GM18951 (cell line): ENCODE data around the gene HCFC2.

Source experiments
- POLR2A ChIP-seq: IDR thresholded peaks from 4 replicates; pipeline ENCODE4 v1.6.1; 2011; ENCODE audit warnings: mild to moderate bottlenecking; ENCODE audit not compliant: insufficient read length, insufficient read depth; ENCODE audit errors: extremely low read depth
- in situ Hi-C: fragments of 300-500 bp; cut with MboI; formaldehyde crosslinking; loops from one replicate; pipeline ENCODE4 v1.12.0; 2022; ENCODE audit warnings: low sequenced_read_pairs, mixed read lengths, inconsistent platforms; ENCODE audit not compliant: unreplicated experiment

HCFC2 gene

DNA sequence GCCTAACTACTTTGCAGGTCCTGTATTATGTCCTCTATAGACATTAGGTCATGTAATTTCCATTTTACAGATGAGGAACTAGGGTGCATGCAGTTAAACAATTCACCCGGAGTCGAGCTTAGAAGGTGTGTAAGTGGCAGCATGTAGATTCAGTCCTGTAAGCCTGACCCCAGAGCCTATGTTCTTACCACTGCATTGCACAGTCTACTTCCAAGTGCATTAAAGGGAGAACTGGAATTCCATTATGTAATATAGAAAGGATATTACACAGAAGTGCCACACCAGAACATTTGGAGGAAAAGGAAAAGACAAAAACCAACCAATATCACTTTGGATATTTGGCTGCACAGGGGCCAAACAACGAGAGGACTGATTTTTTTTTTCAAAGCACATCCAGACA lies 15.5 kb upstream of the HCFC2 start:
- no peak for TF ChIP-seq POLR2A
- in situ Hi-C loops = no loop called here

DNA sequence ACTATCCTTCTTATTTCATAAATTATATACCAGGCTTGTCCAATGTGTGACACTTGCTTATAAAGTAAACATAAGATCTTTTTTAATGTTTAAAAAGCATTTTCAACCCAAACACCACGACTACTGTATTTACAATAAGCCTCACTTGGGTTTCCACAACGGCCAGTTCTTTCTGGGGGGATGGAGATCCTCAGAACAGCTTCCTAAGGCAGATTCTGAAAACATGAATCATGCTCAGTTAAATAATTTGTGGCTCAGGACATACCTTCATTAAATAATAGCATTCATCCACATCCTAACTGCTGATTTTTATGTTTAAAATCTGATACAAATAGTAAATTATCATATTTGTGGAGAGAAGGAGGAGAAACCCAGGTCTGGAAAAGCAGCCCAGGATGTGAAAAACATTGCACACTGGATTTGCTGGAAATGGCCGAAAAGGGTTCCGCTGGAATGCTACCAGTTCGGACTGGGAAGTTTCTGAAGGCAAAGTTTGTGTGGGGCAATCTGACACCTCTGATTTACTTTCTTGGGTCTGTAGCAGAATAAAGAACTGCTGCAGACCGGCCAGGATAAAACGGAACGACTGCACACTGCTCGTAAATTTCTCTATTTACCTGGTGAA lies 14.9 kb upstream of the HCFC2 start:
- TF ChIP-seq POLR2A = no peak
- in situ Hi-C loops = no loop called here

DNA sequence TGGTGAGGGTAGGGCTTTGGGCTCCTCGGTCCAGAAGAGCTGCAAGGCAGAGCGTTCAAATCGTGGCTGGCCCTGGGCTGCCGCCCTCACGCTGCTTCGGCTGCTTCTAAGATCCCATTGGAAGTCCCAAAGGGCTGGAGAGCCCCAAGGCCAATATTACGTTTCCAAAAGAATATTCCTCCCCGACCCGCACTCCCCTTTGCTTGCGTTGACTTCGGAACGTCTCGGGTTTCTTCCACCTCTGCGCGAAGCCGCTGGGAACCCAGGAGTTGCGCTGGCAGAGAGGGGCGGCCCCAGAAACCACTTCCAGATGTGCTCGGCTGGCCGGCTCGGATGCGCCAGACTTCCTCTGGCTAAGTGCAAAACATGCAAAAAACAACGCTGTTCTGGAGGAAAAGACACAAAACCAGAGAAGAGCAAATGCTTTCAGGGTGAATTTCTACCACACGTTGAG lies 14.4 kb upstream of the HCFC2 start, which contains the start of gene GLT8D2:
GLT8D2 (minus strand) TSS at position 285 of the 454 bp plus-strand sequence. CDS start 30,539 bp downstream, outside the sequence.
- in situ Hi-C loops = no loop called here

DNA sequence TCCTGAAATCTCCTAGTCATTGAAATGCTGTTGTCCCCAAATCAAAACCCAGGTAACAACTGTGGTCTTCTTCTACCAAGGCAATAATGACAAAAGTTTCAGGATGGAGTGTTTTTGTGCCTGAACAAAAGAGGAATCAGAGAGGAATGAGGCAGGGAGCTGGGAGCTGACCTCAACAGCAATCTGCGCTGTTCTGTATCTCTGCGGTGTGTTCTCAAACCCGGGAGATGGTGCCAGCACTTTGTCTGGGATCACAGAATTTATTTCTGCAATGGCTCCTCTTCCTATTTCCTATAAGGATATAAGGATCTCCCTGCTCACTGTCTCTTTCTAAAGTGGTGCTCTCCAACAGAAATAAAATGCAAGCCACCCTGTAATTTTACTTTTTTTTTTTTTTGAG lies 13.9 kb upstream of the HCFC2 start:
- no peak for TF ChIP-seq POLR2A
- in situ Hi-C loops = no loop called here

More for the DNA sequence above, 14.4 kb upstream of the HCFC2 start, which contains the start of gene GLT8D2:
- no peak for TF ChIP-seq POLR2A

DNA sequence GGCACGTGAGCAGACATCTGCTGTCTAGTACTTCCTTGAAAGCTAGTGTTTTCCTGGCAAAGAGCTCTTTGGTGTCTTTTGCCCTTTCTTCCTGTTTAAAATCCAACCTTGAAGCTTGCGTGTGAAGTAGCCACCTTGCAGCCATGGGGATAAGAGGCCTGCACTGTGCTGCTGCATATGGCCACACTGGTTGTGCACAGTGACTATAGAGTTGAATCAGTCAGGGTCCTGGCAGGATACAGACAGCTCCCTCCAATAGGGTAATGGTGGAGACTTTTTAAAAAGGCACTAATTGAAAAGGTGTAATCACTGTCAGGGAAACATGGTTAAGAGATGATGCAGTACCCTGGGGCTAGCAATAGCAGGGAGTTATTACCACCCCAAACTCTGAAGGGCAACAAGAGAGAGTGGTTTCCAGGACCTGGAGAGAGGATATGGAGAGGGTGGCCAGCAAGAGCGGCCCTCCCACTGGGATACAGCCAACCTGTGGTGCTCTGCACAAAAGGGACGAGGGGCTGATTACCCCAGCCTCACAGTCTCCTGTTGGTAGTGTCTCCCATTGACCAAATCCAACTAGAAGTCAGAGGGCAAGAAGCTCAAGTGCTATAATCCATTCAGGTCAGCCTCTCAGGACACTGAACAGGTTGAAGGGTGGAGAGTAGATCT lies 9.5 kb upstream of the HCFC2 start:
- in situ Hi-C loops = no loop called here
- TF ChIP-seq POLR2A = no peak

DNA sequence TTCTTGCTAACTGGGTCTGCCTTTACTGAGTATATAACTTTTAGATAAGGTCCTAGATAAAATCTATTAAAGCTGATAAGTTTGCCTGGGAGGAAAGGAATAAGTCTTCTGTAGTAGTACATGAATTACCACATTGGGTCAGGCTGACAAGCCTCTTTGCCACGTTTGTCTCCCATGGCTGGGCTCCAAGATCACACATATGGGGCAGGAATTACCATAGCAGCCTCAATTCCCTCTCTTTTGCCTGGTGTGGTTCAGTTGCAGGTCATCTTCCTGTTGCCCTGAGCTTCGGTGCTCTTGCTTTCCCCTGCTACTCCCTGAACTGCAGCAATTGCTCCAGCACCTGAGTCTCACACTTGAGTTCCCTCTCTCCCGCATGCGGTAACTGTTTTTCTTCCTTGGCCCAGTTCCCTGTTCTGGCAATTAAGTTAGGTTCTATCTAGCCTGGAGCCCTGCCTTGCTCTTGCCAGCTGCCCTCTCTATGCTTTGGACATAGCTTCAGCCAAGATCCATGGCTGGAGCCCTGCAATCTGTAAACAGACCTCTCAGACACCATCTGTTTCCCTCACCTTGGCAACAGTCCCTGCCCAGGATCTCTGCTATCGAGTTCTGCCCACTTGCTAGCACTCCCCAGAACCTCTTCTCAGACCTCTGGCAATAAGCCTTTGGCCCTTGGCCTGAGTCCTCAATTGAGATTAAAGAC lies 8.5 kb upstream of the HCFC2 start:
- in situ Hi-C loops = no loop called here

DNA sequence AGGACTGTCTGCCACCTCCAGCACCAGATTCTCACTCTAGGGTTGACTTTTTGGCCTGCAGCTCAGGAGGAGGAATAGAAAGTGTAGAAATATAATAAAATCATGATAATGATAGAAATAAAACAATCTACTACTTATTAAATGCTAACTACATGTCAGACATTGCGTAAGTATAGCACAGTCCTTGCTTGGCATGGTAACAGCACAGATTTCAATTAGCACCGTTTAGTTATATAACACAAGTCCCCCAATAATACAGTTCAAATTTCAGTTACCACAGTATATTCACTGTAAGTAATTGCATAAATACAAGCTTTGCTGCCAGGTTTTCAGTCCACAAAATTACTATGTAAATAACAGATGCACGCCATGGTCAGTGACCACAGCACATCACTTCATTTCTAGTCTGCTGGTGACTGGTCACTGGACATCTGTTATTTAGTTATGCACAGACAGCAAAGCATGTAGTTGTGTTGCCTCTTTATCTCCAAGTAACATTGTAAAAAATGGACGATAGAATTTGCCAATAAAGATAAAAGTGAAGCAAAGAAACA lies 7.8 kb upstream of the HCFC2 start:
- in situ Hi-C loops = no loop called here

More for the DNA sequence above, 8.5 kb upstream of the HCFC2 start:
- no peak for TF ChIP-seq POLR2A

DNA sequence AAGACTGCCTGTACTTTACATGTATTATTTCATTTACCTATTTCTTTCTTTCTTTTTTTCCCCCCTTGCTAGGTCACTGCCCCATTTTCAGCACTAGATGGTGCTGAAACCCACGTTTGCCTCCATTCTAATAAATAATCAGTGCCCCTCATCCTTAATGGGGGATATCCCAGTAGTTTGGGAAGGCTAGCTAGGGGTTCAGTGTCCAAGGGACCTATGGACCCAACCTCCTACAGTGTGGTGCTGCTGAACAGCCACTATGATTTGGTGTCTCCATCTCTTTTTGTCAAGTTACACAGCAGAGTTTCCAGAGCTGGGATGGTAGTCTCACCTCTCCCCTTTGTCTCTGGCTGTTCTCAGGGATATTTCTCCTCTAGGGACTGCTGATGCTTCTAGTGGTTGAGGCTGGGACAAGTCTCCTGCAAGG lies 6.5 kb upstream of the HCFC2 start:
- in situ Hi-C loops = no loop called here
- TF ChIP-seq POLR2A = no peak

More for the DNA sequence above, 7.8 kb upstream of the HCFC2 start:
- no peak for TF ChIP-seq POLR2A

DNA sequence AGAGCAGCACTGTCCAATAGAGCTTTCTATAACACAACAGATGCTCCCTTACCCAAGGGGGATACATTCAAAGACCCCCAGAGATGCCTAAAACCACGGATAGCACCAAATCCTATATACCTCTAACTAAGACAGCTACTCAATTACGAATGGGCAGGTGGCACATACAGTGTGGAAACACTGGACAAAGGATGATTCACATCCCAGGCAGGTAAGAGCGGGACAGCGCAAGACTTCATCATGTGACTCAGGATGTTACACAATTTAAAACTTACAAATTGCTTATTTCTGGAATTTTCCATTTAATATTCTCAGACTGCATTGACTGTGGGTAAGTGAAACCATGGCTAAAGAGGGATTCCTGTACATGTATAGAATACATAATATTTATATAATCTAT lies 5.5 kb upstream of the HCFC2 start:
- in situ Hi-C loops = no loop called here
- TF ChIP-seq POLR2A = no peak

DNA sequence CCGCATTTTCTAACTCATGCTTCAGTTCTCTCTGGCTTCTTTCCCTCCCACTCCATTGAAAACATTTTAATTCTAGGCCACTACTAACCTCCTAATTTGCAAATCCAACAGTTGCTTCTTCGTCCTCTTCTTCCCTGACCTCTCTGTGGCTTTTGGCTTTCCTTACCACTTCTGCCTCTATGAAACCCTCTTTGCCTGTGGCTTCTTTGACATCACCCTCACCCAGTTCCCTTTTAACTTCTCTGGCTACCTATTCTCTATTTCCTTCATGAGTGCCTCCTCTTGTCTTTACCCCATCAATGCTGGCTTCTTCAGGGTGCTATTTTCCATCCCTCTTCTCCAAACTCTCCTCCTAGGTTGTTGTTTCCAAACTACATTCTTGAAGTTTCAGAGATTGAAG lies 4.4 kb upstream of the HCFC2 start:
- in situ Hi-C loops = no loop called here
- no peak for TF ChIP-seq POLR2A

DNA sequence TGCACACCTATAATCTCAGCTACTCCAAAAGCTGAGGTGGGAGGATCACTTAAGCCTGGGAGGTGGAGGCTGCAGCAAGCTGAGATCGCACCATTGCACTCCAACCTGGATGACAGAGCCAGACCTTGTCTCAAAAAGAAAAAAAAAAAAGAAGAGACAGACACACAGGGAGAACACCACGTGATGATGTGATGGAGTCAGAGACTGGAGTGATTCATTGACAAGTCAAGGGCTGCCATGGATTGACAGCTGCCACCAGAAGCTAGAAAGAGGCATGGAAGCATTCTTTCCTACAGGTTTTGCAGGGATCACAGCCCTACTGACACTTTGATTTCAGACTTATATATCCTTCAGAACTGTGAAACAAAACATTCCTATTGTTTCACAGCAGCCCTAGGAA lies 3.5 kb upstream of the HCFC2 start:
- no peak for TF ChIP-seq POLR2A
- in situ Hi-C loops = no loop called here

DNA sequence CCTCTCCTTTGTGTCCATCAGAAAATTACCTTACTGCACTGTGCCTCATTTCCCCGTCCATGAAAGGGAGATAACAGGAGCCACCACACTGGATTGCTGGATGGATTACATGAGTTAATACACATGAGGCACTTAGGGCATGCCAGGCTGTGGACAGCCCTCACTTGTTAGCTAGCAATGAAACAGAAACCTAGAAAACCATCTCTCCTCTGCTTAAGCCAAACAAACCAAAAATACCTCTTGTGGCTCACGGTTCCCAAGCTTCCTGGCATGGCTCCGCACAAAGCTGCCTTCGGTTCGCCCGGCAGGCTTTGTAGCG lies 660 bp upstream of the HCFC2 start:
- TF ChIP-seq POLR2A = no peak
- in situ Hi-C loops = no loop called here

DNA sequence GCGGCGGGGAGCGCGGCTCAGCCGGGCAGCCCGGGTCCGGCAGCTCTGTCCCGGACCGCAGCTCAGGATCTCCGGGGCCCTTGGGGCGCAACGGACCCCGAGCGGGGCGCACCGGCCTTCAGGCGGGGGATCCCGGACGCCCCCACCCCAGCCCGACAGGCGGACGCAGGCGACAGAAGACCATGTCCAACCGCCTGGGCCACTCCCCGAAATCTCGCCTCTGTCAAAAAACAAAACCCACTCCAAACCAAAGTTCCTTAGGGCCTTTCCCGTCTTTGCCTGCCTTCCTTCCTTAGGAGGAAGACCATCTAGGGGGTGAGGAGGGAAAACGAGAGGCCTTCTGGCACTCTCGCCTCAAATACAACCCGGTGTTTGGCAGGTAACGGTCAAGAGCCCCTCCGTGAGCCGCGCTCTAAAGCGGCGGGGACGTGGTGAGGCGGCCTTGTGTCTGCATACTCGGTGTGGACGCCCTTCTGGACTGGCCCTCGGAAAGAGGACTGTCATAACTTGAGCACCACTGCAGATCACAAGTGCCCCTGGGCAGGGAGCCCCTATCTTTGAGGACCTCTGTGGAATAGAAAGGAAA lies 604 bp downstream of the HCFC2 start:
- in situ Hi-C loops = no loop called here
- TF ChIP-seq POLR2A = no peak
